ENCODE results near the gene ADAM12. TPM values are rescaled to one million over a fixed set of nuclear protein-coding genes. Genes with fewer than 3 reads are reported as not detected.
A peak's percentile ranks its signal among the peaks of the same experiment; 100 is the strongest.

ADAM12 gene
- total RNA-seq, 2 donors from 2014 or later = under 0.01 to 0.52 TPM

- Histone ChIP-seq H3K4me3 (no peak overlapping the region), H3K36me3 (replicated peaks in 1 of 2; ENCODE audit: insufficient read depth in 1 of 2, low read depth in 2 of 2) (no peaks in the 10 kb centered on the region), H3K27me3 (no peaks in the 10 kb centered on the region), H3K9me3 (no peaks in the 10 kb centered on the region), H3K27ac (no peak overlapping the region), H3K4me1 (no peaks in the 10 kb centered on the region)
- DNase-seq = no peak
- TF ChIP-seq POLR2A (IDR thresholded peaks at IDR 0.05) = no peak
- TF ChIP-seq, protein P1, sequence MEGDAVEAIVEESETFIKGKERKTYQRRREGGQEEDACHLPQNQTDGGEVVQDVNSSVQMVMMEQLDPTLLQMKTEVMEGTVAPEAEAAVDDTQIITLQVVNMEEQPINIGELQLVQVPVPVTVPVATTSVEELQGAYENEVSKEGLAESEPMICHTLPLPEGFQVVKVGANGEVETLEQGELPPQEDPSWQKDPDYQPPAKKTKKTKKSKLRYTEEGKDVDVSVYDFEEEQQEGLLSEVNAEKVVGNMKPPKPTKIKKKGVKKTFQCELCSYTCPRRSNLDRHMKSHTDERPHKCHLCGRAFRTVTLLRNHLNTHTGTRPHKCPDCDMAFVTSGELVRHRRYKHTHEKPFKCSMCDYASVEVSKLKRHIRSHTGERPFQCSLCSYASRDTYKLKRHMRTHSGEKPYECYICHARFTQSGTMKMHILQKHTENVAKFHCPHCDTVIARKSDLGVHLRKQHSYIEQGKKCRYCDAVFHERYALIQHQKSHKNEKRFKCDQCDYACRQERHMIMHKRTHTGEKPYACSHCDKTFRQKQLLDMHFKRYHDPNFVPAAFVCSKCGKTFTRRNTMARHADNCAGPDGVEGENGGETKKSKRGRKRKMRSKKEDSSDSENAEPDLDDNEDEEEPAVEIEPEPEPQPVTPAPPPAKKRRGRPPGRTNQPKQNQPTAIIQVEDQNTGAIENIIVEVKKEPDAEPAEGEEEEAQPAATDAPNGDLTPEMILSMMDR (IDR thresholded peaks at IDR 0.05) = no peak
- ATAC-seq = no peak
- intact Hi-C loops (cut with DNase I) = no loop called here
- WGBS, 2 donors = 74 to 76% methylated on average over 4 of the region's 4 CpGs
Measured at GRCh38 chr10:126245501-126245900, 142.8 kb downstream of the ADAM12 start.

DNA sequence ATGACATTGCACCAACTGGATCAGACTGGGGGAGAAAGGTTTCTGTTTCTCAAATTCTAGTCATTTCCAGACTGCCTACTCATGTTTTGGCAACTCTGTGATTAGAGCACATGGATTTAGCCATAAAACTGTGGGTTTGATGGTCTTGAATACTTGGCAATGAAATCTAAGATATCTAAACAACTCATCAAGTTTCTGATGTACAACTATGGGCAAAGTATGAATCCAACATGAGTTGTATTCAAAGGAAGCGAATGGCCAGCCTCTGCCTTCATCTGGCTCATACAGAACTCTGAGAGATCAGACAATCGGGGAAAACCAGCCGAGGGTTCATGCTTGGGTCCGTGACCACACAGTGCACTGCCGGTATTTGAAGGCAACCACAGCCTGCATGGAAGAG is 144.3 kb downstream of the ADAM12 start:
- WGBS, 2 donors = 78 to 93% methylated on average over 5 of the region's 5 CpGs
- TF ChIP-seq, protein P1 (IDR thresholded peaks at IDR 0.05) = no peak
- TF ChIP-seq POLR2A (IDR thresholded peaks at IDR 0.05) = no peak
- Histone ChIP-seq H3K4me3 (no peak overlapping the region), H3K27me3 (no peaks in the 10 kb centered on the region), H3K27ac (no peak overlapping the region), H3K4me1 (no peaks in the 10 kb centered on the region), H3K9me3 (no peaks in the 10 kb centered on the region), H3K36me3 (replicated peaks in 1 of 2; ENCODE audit: insufficient read depth in 1 of 2, low read depth in 2 of 2) (no peaks in the 10 kb centered on the region)
- DNase-seq (no peak), ATAC-seq (no peak)
- intact Hi-C loops (cut with DNase I) = no loop called here

GRCh38 chr10:126243306-126243705 is 145.0 kb downstream of the ADAM12 start:
- no peak for ATAC-seq
- Histone ChIP-seq H3K9me3 (no peaks in the 10 kb centered on the region), H3K36me3 (replicated peaks in 1 of 2; ENCODE audit: insufficient read depth in 1 of 2, low read depth in 2 of 2) (no peaks in the 10 kb centered on the region), H3K4me1 (no peaks in the 10 kb centered on the region), H3K4me3 (no peak overlapping the region), H3K27me3 (no peaks in the 10 kb centered on the region), H3K27ac (no peak overlapping the region)
- TF ChIP-seq, protein P1 (IDR thresholded peaks at IDR 0.05) = no peak
- no peak for TF ChIP-seq POLR2A (IDR thresholded peaks at IDR 0.05)
- DNase-seq = no peak
- intact Hi-C loops (cut with DNase I) = no loop called here

DNA sequence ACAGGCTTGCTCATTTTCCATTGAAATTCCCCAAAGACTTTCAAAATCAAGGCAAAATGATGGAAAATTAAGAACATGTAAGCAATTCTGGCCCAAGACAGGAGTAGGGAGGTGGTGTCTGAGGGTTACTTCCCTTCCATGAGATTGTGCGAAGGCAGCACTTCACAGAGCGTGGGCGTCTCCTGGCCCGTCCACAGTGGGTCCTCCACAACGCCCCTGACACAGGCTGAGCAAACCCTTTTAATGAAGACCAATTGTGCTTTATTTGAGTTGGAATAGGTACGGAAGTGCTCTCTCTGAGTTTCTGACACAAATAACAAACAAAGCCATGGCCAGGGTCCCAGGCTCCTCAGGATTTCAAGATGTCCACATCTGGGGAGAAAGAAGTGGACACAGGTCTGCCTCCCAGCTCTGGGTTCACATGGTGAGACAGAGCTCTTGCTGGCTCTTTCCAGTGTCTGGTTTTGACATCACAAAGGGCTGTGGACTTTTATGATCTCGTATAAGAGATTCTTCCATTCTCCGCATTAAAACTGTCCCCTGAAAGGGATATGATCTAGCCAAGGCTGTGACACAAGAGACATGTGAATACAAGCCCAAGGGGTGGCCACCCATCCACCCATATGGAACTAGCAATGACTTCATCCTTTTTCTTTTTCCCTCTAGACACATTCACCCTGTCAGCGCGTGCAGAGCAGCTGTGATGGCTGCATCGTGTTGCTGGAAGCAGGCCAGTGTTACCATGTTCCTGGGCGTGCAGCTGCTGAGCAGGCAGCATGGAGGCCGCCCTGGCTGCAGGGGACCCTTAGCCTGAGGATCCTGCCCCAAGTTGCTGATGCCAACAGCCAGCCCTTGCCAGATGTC is 145.6 kb downstream of the ADAM12 start:
- no peaks in the 10 kb centered on the region for H3K27me3 ChIP-seq
- TF ChIP-seq, protein P1 (IDR thresholded peaks at IDR 0.05) = no peak
- no peak for TF ChIP-seq POLR2A (IDR thresholded peaks at IDR 0.05)
- no peak overlapping the region for H3K27ac ChIP-seq
- no peaks in the 10 kb centered on the region for H3K36me3 ChIP-seq (replicated peaks in 1 of 2; ENCODE audit: insufficient read depth in 1 of 2, low read depth in 2 of 2)
- no peak for ATAC-seq
- H3K9me3 ChIP-seq = no peaks in the 10 kb centered on the region
- no peaks in the 10 kb centered on the region for H3K4me1 ChIP-seq
- WGBS, 2 donors = 65 to 79% methylated on average over 12 to 13 of the region's 13 CpGs
- H3K4me3 ChIP-seq = no peak overlapping the region
- intact Hi-C loops (cut with DNase I) = no loop called here
- DNase-seq = peak in 3 of 4 donors; percentile 14 to 31 (median 20)

DNA sequence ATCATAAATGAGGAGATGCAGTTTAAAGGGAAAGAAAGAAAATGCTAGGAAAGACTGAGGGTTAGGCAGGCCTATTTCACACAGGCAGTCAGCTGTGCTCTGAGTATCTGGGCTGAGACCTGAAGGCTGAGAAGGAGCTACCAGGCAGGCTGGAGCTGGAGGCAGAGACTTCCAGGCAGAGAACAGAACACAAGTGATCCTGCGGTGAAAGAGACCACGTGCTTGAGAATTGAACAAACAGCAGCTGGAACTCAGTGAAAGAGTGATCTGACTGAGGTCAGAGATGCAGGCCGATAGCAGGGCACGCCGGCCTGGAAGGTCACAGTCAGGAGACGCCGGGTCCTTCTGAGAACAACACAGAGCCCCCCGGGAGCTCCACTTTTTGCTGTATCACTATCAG is 147.8 kb downstream of the ADAM12 start:
- no peak for ATAC-seq
- intact Hi-C loops (cut with DNase I) = no loop called here
- TF ChIP-seq POLR2A (IDR thresholded peaks at IDR 0.05) = no peak
- TF ChIP-seq, protein P1 (IDR thresholded peaks at IDR 0.05) = no peak

More for the DNA sequence above, 147.8 kb downstream of the ADAM12 start:
- H3K27ac ChIP-seq = no peak overlapping the region
- 53 to 69% methylated on average over 8 of the region's 8 CpGs for WGBS, 2 donors
- no peaks in the 10 kb centered on the region for H3K9me3 ChIP-seq
- no peaks in the 10 kb centered on the region for H3K4me1 ChIP-seq
- H3K4me3 ChIP-seq = no peak overlapping the region
- H3K27me3 ChIP-seq = no peaks in the 10 kb centered on the region
- no peaks in the 10 kb centered on the region for H3K36me3 ChIP-seq (replicated peaks in 1 of 2; ENCODE audit: insufficient read depth in 1 of 2, low read depth in 2 of 2)
- no peak for DNase-seq
